ENCODE results near the gene ATP9B. TPM values are rescaled to one million over a fixed set of nuclear protein-coding genes. Genes with fewer than 3 reads are reported as not detected.

The ATP9B gene
- total RNA-seq, 1 experiment from 2014 or later, result 8.6 TPM

- Histone ChIP-seq H2AFZ (no peak overlapping the region), H3K27me3 (ENCODE audit: insufficient read depth, low read depth) (no peaks in the 10 kb centered on the region), H3K4me1 (replicated peaks; ENCODE audit: insufficient read depth) (peaks cover 8% of the 10 kb centered on the region), H3K4me2 (no peak overlapping the region), H3K27ac (no peak overlapping the region), H3K79me2 (ENCODE audit: low read depth) (no peaks in the 10 kb centered on the region), H3F3A (ENCODE audit: insufficient read depth, low read depth) (peaks cover 15% of the 10 kb centered on the region), H3K9me3 (ENCODE audit: insufficient read depth, low read depth) (no peaks in the 10 kb centered on the region), H3K36me3 (ENCODE audit: low read depth) (no peaks in the 10 kb centered on the region), H3K4me3 (no peak overlapping the region), H4K20me1 (ENCODE audit: insufficient read depth) (peaks cover 7% of the 10 kb centered on the region; the same call in 1 of the 2 replicates), H3K9me2 (ENCODE audit: insufficient read depth) (no peaks in the 10 kb centered on the region)
- POLR2A ChIA-PET (ENCODE audit: unreplicated experiment), result no interaction called here
- DNase-seq, result no peak
- intact Hi-C loops (cut with micrococcal nuclease; ENCODE audit: unreplicated experiment), result loop anchor here (10.0 kb wide), 1 partner anchor 257 kb away; no protein-coding TSS in a partner anchor
- CTCF ChIA-PET, result no interaction called here
- BruUV-seq (replicated peaks), result no TSS peak
- TF ChIP-seq, protein P1, sequence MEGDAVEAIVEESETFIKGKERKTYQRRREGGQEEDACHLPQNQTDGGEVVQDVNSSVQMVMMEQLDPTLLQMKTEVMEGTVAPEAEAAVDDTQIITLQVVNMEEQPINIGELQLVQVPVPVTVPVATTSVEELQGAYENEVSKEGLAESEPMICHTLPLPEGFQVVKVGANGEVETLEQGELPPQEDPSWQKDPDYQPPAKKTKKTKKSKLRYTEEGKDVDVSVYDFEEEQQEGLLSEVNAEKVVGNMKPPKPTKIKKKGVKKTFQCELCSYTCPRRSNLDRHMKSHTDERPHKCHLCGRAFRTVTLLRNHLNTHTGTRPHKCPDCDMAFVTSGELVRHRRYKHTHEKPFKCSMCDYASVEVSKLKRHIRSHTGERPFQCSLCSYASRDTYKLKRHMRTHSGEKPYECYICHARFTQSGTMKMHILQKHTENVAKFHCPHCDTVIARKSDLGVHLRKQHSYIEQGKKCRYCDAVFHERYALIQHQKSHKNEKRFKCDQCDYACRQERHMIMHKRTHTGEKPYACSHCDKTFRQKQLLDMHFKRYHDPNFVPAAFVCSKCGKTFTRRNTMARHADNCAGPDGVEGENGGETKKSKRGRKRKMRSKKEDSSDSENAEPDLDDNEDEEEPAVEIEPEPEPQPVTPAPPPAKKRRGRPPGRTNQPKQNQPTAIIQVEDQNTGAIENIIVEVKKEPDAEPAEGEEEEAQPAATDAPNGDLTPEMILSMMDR (conservative IDR thresholded peaks at IDR 0.05), result no peak
- TF ChIP-seq EZH2 (IDR thresholded peaks at IDR 0.05; ENCODE audit: low read depth), result no peak
Measured at GRCh38 chr18:79241755-79242154, 172.6 kb downstream of the ATP9B start.

GRCh38 chr18:79242246-79242645 lies 173.1 kb downstream of the ATP9B start:
- CTCF ChIA-PET, result no interaction called here

GRCh38 chr18:79245517-79246001 lies 176.4 kb downstream of the ATP9B start:
- Histone ChIP-seq H3K4me2 (peak overlapping the region; percentile 56), H3K4me3 (no peak overlapping the region; the same call in 1 of the 2 replicates), H3K36me3 (ENCODE audit: low read depth) (no peaks in the 10 kb centered on the region), H3K27ac (peak overlapping the region; percentile 58), H4K20me1 (ENCODE audit: insufficient read depth) (peaks cover 11% of the 10 kb centered on the region; the same call in 1 of the 2 replicates), H3K9me3 (ENCODE audit: insufficient read depth, low read depth) (no peaks in the 10 kb centered on the region), H3F3A (ENCODE audit: insufficient read depth, low read depth) (peaks cover 17% of the 10 kb centered on the region), H3K9me2 (ENCODE audit: insufficient read depth) (no peaks in the 10 kb centered on the region), H3K27me3 (ENCODE audit: insufficient read depth, low read depth) (no peaks in the 10 kb centered on the region), H2AFZ (no peak overlapping the region), H3K4me1 (replicated peaks; ENCODE audit: insufficient read depth) (peaks cover 8% of the 10 kb centered on the region), H3K79me2 (ENCODE audit: low read depth) (no peaks in the 10 kb centered on the region)
- no TSS peak for BruUV-seq (replicated peaks)
- peak; percentile 66 to 78 for DNase-seq
- ChIA-PET POLR2A (ENCODE audit: unreplicated experiment) (no interaction called here), CTCF (no interaction called here)
- intact Hi-C loops (cut with micrococcal nuclease; ENCODE audit: unreplicated experiment), result loop anchor here (1.0 to 10.0 kb wide), 2 partner anchors 176 to 261 kb away; partner anchors contain the start of gene ATP9B
- TF ChIP-seq EZH2 (IDR thresholded peaks at IDR 0.05; ENCODE audit: low read depth), result no peak
- TF ChIP-seq, protein P1 (conservative IDR thresholded peaks at IDR 0.05), result no peak

More at GRCh38 chr18:79242246-79242645, 173.1 kb downstream of the ATP9B start:
- Histone ChIP-seq H3F3A (ENCODE audit: insufficient read depth, low read depth) (peaks cover 17% of the 10 kb centered on the region), H3K4me2 (no peak overlapping the region), H3K36me3 (ENCODE audit: low read depth) (no peaks in the 10 kb centered on the region), H4K20me1 (ENCODE audit: insufficient read depth) (peaks cover 7% of the 10 kb centered on the region; the same call in 1 of the 2 replicates), H3K4me3 (no peak overlapping the region), H3K9me3 (ENCODE audit: insufficient read depth, low read depth) (no peaks in the 10 kb centered on the region), H3K27ac (no peak overlapping the region), H2AFZ (no peak overlapping the region), H3K4me1 (replicated peaks; ENCODE audit: insufficient read depth) (peaks cover 8% of the 10 kb centered on the region), H3K9me2 (ENCODE audit: insufficient read depth) (no peaks in the 10 kb centered on the region), H3K79me2 (ENCODE audit: low read depth) (no peaks in the 10 kb centered on the region), H3K27me3 (ENCODE audit: insufficient read depth, low read depth) (no peaks in the 10 kb centered on the region)
- DNase-seq, result no peak
- POLR2A ChIA-PET (ENCODE audit: unreplicated experiment), result no interaction called here
- no TSS peak for BruUV-seq (replicated peaks)
- TF ChIP-seq, protein P1 (conservative IDR thresholded peaks at IDR 0.05), result no peak
- no peak for TF ChIP-seq EZH2 (IDR thresholded peaks at IDR 0.05; ENCODE audit: low read depth)
- intact Hi-C loops (cut with micrococcal nuclease; ENCODE audit: unreplicated experiment), result loop anchor here (10.0 kb wide), 1 partner anchor 257 kb away; no protein-coding TSS in a partner anchor

Data from PC-9 (cell line).